K562 (cell line): ENCODE measurements around the gene NFIB. TPM values are rescaled to one million over a fixed set of nuclear protein-coding genes. Genes with fewer than 3 reads are reported as not detected.

Experiments
- ATAC-seq: fragments of 200-7000 bp; cut with Tn5 transposase; 3 replicates; pipeline ENCODE4 v1.9.1; 2020; ENCODE audit warnings: moderate library complexity
- BruUV-seq: library from RNA; stranded (reverse); fragments of 400-500 nt; replicated peaks from 2 replicates; lab custom pipeline; 2021; lab: Mats Ljungman, UMichigan
- CTCF ChIA-PET: fragments of 300-600 bp; formaldehyde crosslinking; extraction: SDS; loops from one replicate; lab custom pipeline; 2021; ENCODE audit warnings: low intra/inter-chr PET ratio; lab: Yijun Ruan, JAX
- POLR2A ChIA-PET: fragments of 300-600, 350-650 bp; sonication (Branson Sonifier 250); formaldehyde crosslinking; extraction: SDS; loops from one replicate; lab custom pipeline; 2021; ENCODE audit warnings: antibody characterized with exemption, inconsistent platforms; lab: Yijun Ruan, JAX
- DNase-seq, 4 experiments: peaks; one replicate each; pipeline versions ENCODE4 v3.0.0 to v3.0.0-alpha.2; 2011 to 2018; ENCODE audit warnings: low spot score in 3 of 4, mixed read lengths in 3 of 4; ENCODE audit errors: extremely low read depth in 1 of 4
- FAIRE-seq: peaks from 2 replicates; lab custom pipeline; 2011; peaks lifted over from hg19 to GRCh38; lab: Jason Lieb, UNC
- H2AFZ ChIP-seq: 2 replicates; pipeline ENCODE4 v1.6.0; 2011; ENCODE audit warnings: low read depth, low read length, control low read depth, inconsistent platforms
- H3K27ac ChIP-seq: fragments of 200-600 bp; 3 replicates; pipeline ENCODE4 v1.8.0; 2011; ENCODE audit warnings: low read depth, mild to moderate bottlenecking, control low read depth, inconsistent platforms, low read length, moderate library complexity, mixed read lengths; ENCODE audit errors: extremely low read depth
- H3K27me3 ChIP-seq, 2 experiments: fragments of 300-600 bp in 1 of 2; 2 replicates in 1 of 2; 3 replicates in 1 of 2; pipeline versions ENCODE4 v1.6.0 to v1.8.0; 2011; ENCODE audit warnings: inconsistent platforms in 2 of 2, low read length in 2 of 2, mild to moderate bottlenecking in 1 of 2, mixed read lengths in 1 of 2, moderate library complexity in 1 of 2; ENCODE audit not compliant: control insufficient read depth in 2 of 2, insufficient read depth in 2 of 2
- H3K36me3 ChIP-seq: fragments of 300-600 bp; 3 replicates; pipeline ENCODE4 v1.8.0; 2011; ENCODE audit warnings: mild to moderate bottlenecking, low read length, inconsistent platforms; ENCODE audit not compliant: control insufficient read depth, insufficient read depth
- H3K4me1 ChIP-seq, 2 experiments: fragments of 200-600 bp in 1 of 2; replicated peaks in 1 of 2; 2 replicates in 1 of 2; 3 replicates in 1 of 2; pipeline versions ENCODE4 v1.5.1 to v1.8.0; 2011; ENCODE audit warnings: inconsistent platforms in 2 of 2, low read length in 2 of 2, mild to moderate bottlenecking in 1 of 2, mixed read lengths in 1 of 2, moderate library complexity in 1 of 2; ENCODE audit not compliant: control insufficient read depth in 2 of 2, insufficient read depth in 2 of 2
- H3K4me2 ChIP-seq: 2 replicates; pipeline ENCODE4 v1.6.1; 2011; ENCODE audit warnings: low read length, control low read depth, inconsistent platforms, mixed read lengths; ENCODE audit not compliant: insufficient read depth
- H3K4me3 ChIP-seq: fragments of 200-600 bp; sonication (generic), shearing (Covaris generic); 2 replicates; pipeline ENCODE4 v1.5.1; 2016; ENCODE audit warnings: control low read depth, inconsistent platforms
- H3K79me2 ChIP-seq: fragments of 200-600 bp; 3 replicates; pipeline ENCODE4 v1.8.0; 2011; ENCODE audit warnings: low read length, inconsistent platforms; ENCODE audit not compliant: control insufficient read depth, insufficient read depth
- H3K9ac ChIP-seq, 2 experiments: 2 replicates each; pipeline versions ENCODE4 v1.6.0 to v1.6.1; 2011; ENCODE audit warnings: low read depth in 2 of 2, low read length in 2 of 2, control low read depth in 1 of 2, inconsistent platforms in 1 of 2, mild to moderate bottlenecking in 1 of 2, mixed read lengths in 1 of 2; ENCODE audit not compliant: insufficient read depth in 1 of 2
- H3K9me1 ChIP-seq: one replicate; pipeline ENCODE4 v1.6.0; 2011; ENCODE audit warnings: inconsistent platforms, mild to moderate bottlenecking, low read length, moderate library complexity; ENCODE audit not compliant: control insufficient read depth, insufficient read depth
- H3K9me3 ChIP-seq: replicated peaks from 2 replicates; pipeline ENCODE4 v1.5.1; 2011; ENCODE audit warnings: low read depth, low read length, inconsistent platforms; ENCODE audit not compliant: control insufficient read depth, insufficient read depth
- H4K20me1 ChIP-seq: replicated peaks from 2 replicates; pipeline ENCODE4 v1.6.1; 2011; ENCODE audit warnings: low read length, inconsistent platforms, mixed read lengths; ENCODE audit not compliant: control insufficient read depth, insufficient read depth
- HMGN3 ChIP-seq: IDR thresholded peaks from 2 replicates; pipeline ENCODE4 v1.6.1; 2011; ENCODE audit warnings: borderline replicate concordance, low read depth, mild to moderate bottlenecking, mixed read lengths, low read length; ENCODE audit not compliant: insufficient read length; ENCODE audit errors: extremely low read depth
- MEIS2 ChIP-seq: fragments of 450-650 bp; IDR thresholded peaks from 2 replicates; pipeline ENCODE4 v1.6.1; 2014; ENCODE audit warnings: mild to moderate bottlenecking; ENCODE audit not compliant: partially characterized antibody
- MYNN ChIP-seq, 2 experiments: sonication (generic); formaldehyde crosslinking in 1 of 2; IDR thresholded peaks; 2 replicates each; pipeline versions ENCODE4 v1.5.0 to v1.6.1; 2016 to 2020; ENCODE audit warnings: antibody characterized with exemption in 1 of 2, missing genetic modification reagents in 1 of 2
- WGBS: fragments of 100-300 bp; shearing (Covaris generic); methylation state at CpG from one replicate; pipeline ENCODE4 v1.1.6; 2016; ENCODE audit warnings: low coverage, mixed read lengths; ENCODE audit not compliant: insufficient coverage; ENCODE audit errors: missing lambda C conversion rate; 5-methylcytosine and 5-hydroxymethylcytosine counted together
- in situ Hi-C: fragments of 300-500 bp; cut with MboI; formaldehyde crosslinking; loops from 4 replicates; pipeline ENCODE4 v1.15.0; 2018; ENCODE audit warnings: inconsistent platforms, mixed read lengths
- intact Hi-C: fragments of 100-400 bp; cut with micrococcal nuclease; formaldehyde crosslinking; loops from 2 replicates; pipeline ENCODE4 v1.14.2; 2022
- polyA plus RNA-seq, 8 experiments: library from polyadenylated mRNA; depleted of rRNA in 4 of 8; stranded (reverse) in 5 of 8; unstranded in 3 of 8; fragments of >200 nt; fragmentation: Nextera tagmentation in 2 of 8; fragmentation: Illumina TruSeq in 1 of 8; extraction: Ambion mirVana in 2 of 8; extraction: Trizol in 1 of 8; gene quantifications; 2 replicates each; pipeline versions ENCODE4 v1.2.1 to v1.2.3, GENCODE V29; 2011 to 2014; ENCODE audit warnings: inconsistent platforms in 1 of 8, missing spikeins in 1 of 8
- total RNA-seq, 7 experiments: library from RNA; depleted of rRNA in 6 of 7; stranded (reverse); fragments of >200 nt in 6 of 7; fragmentation: Illumina TruSeq in 2 of 7; extraction: Trizol in 2 of 7; gene quantifications; 2 replicates each; pipeline versions ENCODE4 v1.2.1 to v1.2.3, GENCODE V29; 2011 to 2021; ENCODE audit warnings: low replicate concordance in 1 of 7

NFIB gene
- total and polyA plus RNA-seq, 9 of the 15 experiments (the other 6 are each of a cell fraction or from before 2014, with no cell fraction given) = 1.2 to 3.3 (median 1.9) TPM

- H3K4me2 ChIP-seq = no peak overlapping the region
- intact Hi-C loops (no loop called here), in situ Hi-C loops (no loop called here)
- DNase-seq (no peak), FAIRE-seq (no peak), ATAC-seq (no peak)
- no peaks in the 10 kb centered on the region for H4K20me1 ChIP-seq
- H3K4me1 ChIP-seq = peaks cover 0 to 4% of the 10 kb centered on the region in 2 experiments; a peak in 2 of 5 replicates
- no peak overlapping the region for H3K4me3 ChIP-seq
- H3K79me2 ChIP-seq = peaks cover 4% of the 10 kb centered on the region; the same call in 1 of the 3 replicates
- no peak overlapping the region for H3K27ac ChIP-seq
- no peaks in the 10 kb centered on the region for H3K9me1 ChIP-seq
- POLR2A ChIA-PET = no interaction called here
- TF ChIP-seq MEIS2 (peak; percentile 45), MYNN (IDR thresholded peaks at IDR 0.05) (no peak), MYNN (CRISPR knock-in tag; IDR thresholded peaks at IDR 0.05) (no peak)
- CTCF ChIA-PET = interaction anchor here (0.6 kb wide), 1 partner anchor 100 kb away, joined by 4 read pairs; no protein-coding TSS in a partner anchor
- H3K9ac ChIP-seq = no peak overlapping the region
- H2AFZ ChIP-seq = no peak overlapping the region
- BruUV-seq = no TSS peak
- WGBS = 50% methylated on average over 3 of the region's 3 CpGs
- no peaks in the 10 kb centered on the region for H3K9me3 ChIP-seq
- no peaks in the 10 kb centered on the region for H3K36me3 ChIP-seq
- no peaks in the 10 kb centered on the region for H3K27me3 ChIP-seq
Measured at GRCh38 chr9:14326264-14326826, 12.4 kb upstream of the NFIB start.

GRCh38 chr9:14325147-14325546 lies 11.2 kb upstream of the NFIB start:
- no peak overlapping the region for H3K4me2 ChIP-seq
- no peak overlapping the region for H3K4me3 ChIP-seq
- intact Hi-C loops = no loop called here
- no peak overlapping the region for H3K9ac ChIP-seq
- no peak for TF ChIP-seq HMGN3
- TF ChIP-seq, all 486 proteins: peak for 0
- Histone ChIP-seq H3K9me3 (no peaks in the 10 kb centered on the region), H3K27ac (no peak overlapping the region), H3K79me2 (peaks cover 7% of the 10 kb centered on the region; the same call in 2 of the 3 replicates), H3K4me1 (peaks cover 4 to 5% of the 10 kb centered on the region in 2 experiments; a peak in 4 of 5 replicates), H3K27me3 (no peaks in the 10 kb centered on the region), H3K36me3 (no peaks in the 10 kb centered on the region), H2AFZ (no peak overlapping the region), H4K20me1 (no peaks in the 10 kb centered on the region), H3K9me1 (no peaks in the 10 kb centered on the region)
- in situ Hi-C loops = no loop called here
- FAIRE-seq (no peak), DNase-seq (no peak), ATAC-seq (no peak)
- POLR2A ChIA-PET = interaction anchor here (0.6 kb wide), 1 partner anchor 31 kb away, joined by 3 read pairs; no protein-coding TSS in a partner anchor
- CTCF ChIA-PET = no interaction called here
- no TSS peak for BruUV-seq
